Activated CD4-positive, alpha-beta T cell treated with anti-CD3 and anti-CD28 coated beads for 36 hours (primary cell): ENCODE data around the gene DGKG. TPM values are rescaled to one million over a fixed set of nuclear protein-coding genes. Genes with fewer than 3 reads are reported as not detected.

ENCODE experiments used
- ATAC-seq: fragments of 200-7000 bp; cut with Tn5 transposase; one replicate; pipeline ENCODE4 v1.10.0; 2021; ENCODE audit warnings: mild to moderate bottlenecking, moderate library complexity
- CTCF ChIA-PET: fragments of 350-600 bp; sonication (Branson Sonifier 250); formaldehyde crosslinking; loops from one replicate; lab custom pipeline; 2021; ENCODE audit warnings: antibody characterized with exemption; lab: Charles Lee
- POLR2A ChIA-PET: fragments of 350-600 bp; sonication (Branson Sonifier 250); formaldehyde crosslinking; loops from one replicate; lab custom pipeline; 2021; ENCODE audit warnings: antibody characterized with exemption, inconsistent platforms; lab: Charles Lee
- DNase-seq: peaks from one replicate; pipeline ENCODE4 v3.0.0-alpha.2; 2020
- H3K27ac Mint-ChIP-seq: one replicate; pipeline ENCODE4 v1.8.0; 2021; ENCODE audit warnings: mixed read lengths
- H3K27me3 Mint-ChIP-seq: one replicate; pipeline ENCODE4 v1.8.0; 2021; ENCODE audit warnings: mixed read lengths
- H3K36me3 Mint-ChIP-seq: one replicate; pipeline ENCODE4 v1.8.0; 2021; ENCODE audit warnings: low read depth, mixed read lengths
- H3K4me1 Mint-ChIP-seq: one replicate; pipeline ENCODE4 v1.8.0; 2021; ENCODE audit warnings: mixed read lengths
- H3K4me3 Mint-ChIP-seq: one replicate; pipeline ENCODE4 v1.8.0; 2021; ENCODE audit warnings: mild to moderate bottlenecking, moderate library complexity, mixed read lengths
- H3K9me3 Mint-ChIP-seq: one replicate; pipeline ENCODE4 v1.8.0; 2021; ENCODE audit warnings: low read depth, mixed read lengths
- intact Hi-C, 2 experiments: fragments of 100-400 bp; cut with DNase I in 1 of 2; cut with micrococcal nuclease in 1 of 2; formaldehyde crosslinking; loops; one replicate each; pipeline versions ENCODE4 v1.14.2 to v1.15.1; 2022 to 2024; cut with DNase I, micrococcal nuclease
- total RNA-seq, 2 experiments: library from RNA; stranded (reverse); gene quantifications; one replicate each; pipeline ENCODE4 v1.2.3, GENCODE V29; 2021

DGKG gene
- total RNA-seq, 2 experiments from 2014 or later: 0.71 to 1.3 TPM

DNA sequence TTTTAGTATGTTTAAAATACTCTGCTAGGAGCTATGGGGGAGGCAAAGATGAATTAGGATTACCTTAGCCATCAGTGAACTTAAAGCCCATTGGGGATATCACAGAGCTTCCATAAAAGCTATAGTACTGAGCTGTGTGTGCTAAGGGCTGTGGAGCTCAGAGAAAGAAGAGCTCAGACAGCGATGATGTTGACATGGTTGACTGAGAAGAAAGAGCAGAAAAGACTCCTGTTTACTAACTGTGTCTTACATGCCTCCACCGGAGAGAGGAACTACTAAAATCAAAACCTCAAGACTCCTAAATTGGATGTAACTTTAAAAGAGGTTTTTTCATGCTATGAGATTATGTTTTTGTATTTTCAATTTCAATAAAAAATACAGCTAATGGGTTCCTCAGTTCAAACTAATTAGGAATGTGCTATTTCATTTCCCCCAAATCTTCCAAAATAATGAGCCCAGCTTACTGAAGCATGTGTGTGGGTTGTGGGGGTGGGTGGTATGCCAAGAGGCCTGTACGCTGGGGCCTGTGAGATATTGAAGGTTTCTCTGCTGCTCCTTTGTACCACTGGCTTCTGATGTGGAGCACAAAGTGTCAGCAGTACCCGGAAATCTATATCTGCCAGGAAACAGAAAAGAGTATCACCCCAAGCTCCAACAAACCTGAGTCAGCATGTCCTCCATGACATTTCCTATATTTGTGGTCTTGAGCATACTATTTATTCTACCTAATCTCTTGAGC is 22.7 kb downstream of the DGKG start:
- H3K27me3 Mint-ChIP-seq: peaks cover 2% of the 10 kb centered on the region
- intact Hi-C loops: no loop called here
- CTCF ChIA-PET: interaction anchor here (0.7 to 1.5 kb wide), 5 partner anchors 15 to 356 kb away, joined by 3 to 4 read pairs (median 3); no protein-coding TSS in a partner anchor
- ATAC-seq: peak; percentile 64
- H3K4me1 Mint-ChIP-seq: peaks cover 13% of the 10 kb centered on the region
- H3K27ac Mint-ChIP-seq: peak overlapping the region; percentile 13
- peaks cover 3% of the 10 kb centered on the region for H3K9me3 Mint-ChIP-seq
- no peak overlapping the region for H3K4me3 Mint-ChIP-seq
- POLR2A ChIA-PET: no interaction called here
- H3K36me3 Mint-ChIP-seq: no peaks in the 10 kb centered on the region
- no peak for DNase-seq

- H3K9me3 Mint-ChIP-seq: no peaks in the 10 kb centered on the region
- no peak overlapping the region for H3K4me3 Mint-ChIP-seq
- DNase-seq (no peak), ATAC-seq (no peak)
- ChIA-PET CTCF (interaction anchor here (1.4 kb wide), 1 partner anchor 11 kb away, joined by 6 read pairs; no protein-coding TSS in a partner anchor), POLR2A (no interaction called here)
- peaks cover 12% of the 10 kb centered on the region for H3K27me3 Mint-ChIP-seq
- peaks cover 4% of the 10 kb centered on the region for H3K4me1 Mint-ChIP-seq
- H3K27ac Mint-ChIP-seq: no peak overlapping the region
- H3K36me3 Mint-ChIP-seq: no peaks in the 10 kb centered on the region
- intact Hi-C loops: no loop called here
Observed at GRCh38 chr3:186333256-186333655, 28.8 kb downstream of the DGKG start.

- Mint-ChIP-seq H3K4me1 (peaks cover 4% of the 10 kb centered on the region), H3K27ac (no peak overlapping the region), H3K27me3 (peaks cover 16% of the 10 kb centered on the region), H3K36me3 (no peaks in the 10 kb centered on the region), H3K9me3 (no peaks in the 10 kb centered on the region), H3K4me3 (no peak overlapping the region)
- intact Hi-C loops: no loop called here
- ATAC-seq (peak; percentile 65), DNase-seq (peak; percentile 32)
- CTCF ChIA-PET: interaction anchor here (1.0 kb wide), 1 partner anchor 22 kb away, joined by 3 read pairs; no protein-coding TSS in a partner anchor
- POLR2A ChIA-PET: no interaction called here
Observed at GRCh38 chr3:186330772-186331460, 31.1 kb downstream of the DGKG start.

DNA sequence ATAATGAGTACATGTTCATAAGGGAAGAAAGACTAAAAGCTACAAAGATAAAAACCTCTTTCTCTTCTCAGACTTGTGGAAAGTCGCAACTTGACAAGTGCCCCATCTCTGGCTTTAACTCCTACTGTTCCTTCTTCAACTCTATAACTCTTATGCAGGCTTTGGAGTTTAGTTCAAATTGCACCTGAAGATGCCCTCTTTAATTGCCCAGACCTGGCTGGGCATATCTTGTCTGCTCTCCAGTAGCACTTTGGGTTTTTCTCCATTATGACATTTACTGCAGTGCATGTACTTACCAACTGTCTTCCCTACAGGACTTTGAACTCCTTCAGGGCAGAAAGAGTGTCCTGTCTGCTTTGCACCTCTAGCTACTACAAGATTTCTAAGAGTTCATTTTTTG is 32.4 kb downstream of the DGKG start:
- Mint-ChIP-seq H3K27me3 (peaks cover 16% of the 10 kb centered on the region), H3K9me3 (no peaks in the 10 kb centered on the region), H3K4me3 (no peak overlapping the region), H3K27ac (no peak overlapping the region), H3K36me3 (no peaks in the 10 kb centered on the region), H3K4me1 (peaks cover 4% of the 10 kb centered on the region)
- POLR2A ChIA-PET: no interaction called here
- intact Hi-C loops: no loop called here
- CTCF ChIA-PET: no interaction called here
- ATAC-seq: no peak
- DNase-seq: no peak

DNA sequence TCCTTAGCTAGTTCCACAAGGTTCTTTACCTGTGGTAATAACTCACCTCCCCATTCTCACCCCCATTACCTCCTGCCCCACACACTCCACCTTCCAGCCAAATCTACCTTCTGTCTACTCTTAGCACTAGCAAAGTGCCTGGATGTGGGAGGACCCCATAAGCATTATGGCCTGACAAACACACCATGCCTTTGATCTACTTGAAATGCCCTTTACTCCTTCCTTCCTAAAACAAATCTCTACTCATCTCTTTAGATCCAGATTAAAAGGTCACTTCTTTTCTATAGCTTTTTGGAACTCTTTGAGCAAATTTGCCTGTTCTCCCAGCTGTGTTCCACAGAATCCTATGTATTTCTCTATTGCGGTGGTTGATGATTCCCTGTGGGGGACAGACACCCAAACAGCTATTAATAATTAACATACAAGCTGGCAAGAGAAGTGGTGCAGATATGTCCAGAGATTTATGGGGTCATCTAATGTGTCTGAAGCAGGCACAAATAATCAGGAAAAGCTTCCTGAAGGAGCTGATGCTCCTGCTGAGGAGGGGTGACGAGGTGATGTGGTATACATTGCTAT is 34.0 kb downstream of the DGKG start:
- H3K27ac Mint-ChIP-seq: no peak overlapping the region
- H3K9me3 Mint-ChIP-seq: no peaks in the 10 kb centered on the region
- ChIA-PET CTCF (interaction anchor here (0.7 kb wide), 1 partner anchor 209 kb away, joined by 3 read pairs; no protein-coding TSS in a partner anchor), POLR2A (no interaction called here)
- no peak overlapping the region for H3K4me3 Mint-ChIP-seq
- intact Hi-C loops: no loop called here
- no peak for ATAC-seq
- DNase-seq: no peak
- H3K36me3 Mint-ChIP-seq: no peaks in the 10 kb centered on the region
- peaks cover 4% of the 10 kb centered on the region for H3K4me1 Mint-ChIP-seq
- H3K27me3 Mint-ChIP-seq: peaks cover 12% of the 10 kb centered on the region

DNA sequence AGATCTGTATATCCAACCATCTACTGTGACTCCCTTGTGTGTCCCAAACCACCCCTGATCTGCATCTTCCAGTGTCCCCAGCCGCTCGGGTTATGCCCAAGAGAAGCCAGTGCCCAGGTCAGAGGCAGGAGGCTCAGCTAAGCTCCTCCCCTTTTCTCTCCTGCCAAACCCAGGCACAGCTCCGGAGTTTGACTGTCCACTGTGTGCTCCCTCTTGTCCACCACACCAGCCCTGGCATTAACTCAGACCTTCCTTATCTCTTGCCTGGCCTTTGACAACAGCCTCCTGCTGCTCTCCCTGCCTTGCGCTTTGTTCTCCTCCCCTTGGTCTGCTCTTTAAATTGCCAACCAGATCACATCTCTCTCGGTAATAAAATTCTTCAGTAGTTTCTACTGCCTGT is 39.3 kb downstream of the DGKG start:
- Mint-ChIP-seq H3K27ac (no peak overlapping the region), H3K4me3 (no peak overlapping the region), H3K36me3 (no peaks in the 10 kb centered on the region), H3K4me1 (no peaks in the 10 kb centered on the region), H3K9me3 (no peaks in the 10 kb centered on the region), H3K27me3 (peaks cover 10% of the 10 kb centered on the region)
- intact Hi-C loops: no loop called here
- POLR2A ChIA-PET: no interaction called here
- CTCF ChIA-PET: interaction anchor here (1.7 kb wide), 1 partner anchor 10 kb away, joined by 6 read pairs; no protein-coding TSS in a partner anchor
- DNase-seq: no peak
- no peak for ATAC-seq

DNA sequence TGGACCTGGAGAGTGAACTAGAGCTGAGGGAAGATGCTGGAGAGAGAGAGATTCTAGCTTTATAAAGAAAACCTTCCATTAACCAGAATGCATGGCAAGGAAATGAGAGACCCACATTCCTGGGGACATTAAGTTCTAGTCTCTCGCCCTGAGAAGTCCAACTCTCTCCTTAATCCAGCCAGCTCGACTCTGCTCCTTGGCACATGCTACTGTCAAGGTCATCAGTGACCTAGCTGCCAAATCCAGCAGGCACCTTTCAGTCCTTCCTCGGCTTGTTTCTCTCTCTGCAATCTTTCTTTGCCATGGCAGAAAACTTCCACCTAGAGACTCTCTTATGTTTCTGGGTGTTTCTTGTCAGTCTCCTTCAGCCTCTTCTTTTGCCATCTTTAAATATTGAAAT is 40.3 kb downstream of the DGKG start:
- Mint-ChIP-seq H3K36me3 (no peaks in the 10 kb centered on the region), H3K4me3 (no peak overlapping the region), H3K27ac (no peak overlapping the region), H3K4me1 (no peaks in the 10 kb centered on the region), H3K9me3 (no peaks in the 10 kb centered on the region), H3K27me3 (peaks cover 14% of the 10 kb centered on the region)
- intact Hi-C loops: no loop called here
- ChIA-PET POLR2A (no interaction called here), CTCF (interaction anchor here (1.7 kb wide), 1 partner anchor 11 kb away, joined by 6 read pairs; no protein-coding TSS in a partner anchor)
- ATAC-seq (no peak), DNase-seq (no peak)

DNA sequence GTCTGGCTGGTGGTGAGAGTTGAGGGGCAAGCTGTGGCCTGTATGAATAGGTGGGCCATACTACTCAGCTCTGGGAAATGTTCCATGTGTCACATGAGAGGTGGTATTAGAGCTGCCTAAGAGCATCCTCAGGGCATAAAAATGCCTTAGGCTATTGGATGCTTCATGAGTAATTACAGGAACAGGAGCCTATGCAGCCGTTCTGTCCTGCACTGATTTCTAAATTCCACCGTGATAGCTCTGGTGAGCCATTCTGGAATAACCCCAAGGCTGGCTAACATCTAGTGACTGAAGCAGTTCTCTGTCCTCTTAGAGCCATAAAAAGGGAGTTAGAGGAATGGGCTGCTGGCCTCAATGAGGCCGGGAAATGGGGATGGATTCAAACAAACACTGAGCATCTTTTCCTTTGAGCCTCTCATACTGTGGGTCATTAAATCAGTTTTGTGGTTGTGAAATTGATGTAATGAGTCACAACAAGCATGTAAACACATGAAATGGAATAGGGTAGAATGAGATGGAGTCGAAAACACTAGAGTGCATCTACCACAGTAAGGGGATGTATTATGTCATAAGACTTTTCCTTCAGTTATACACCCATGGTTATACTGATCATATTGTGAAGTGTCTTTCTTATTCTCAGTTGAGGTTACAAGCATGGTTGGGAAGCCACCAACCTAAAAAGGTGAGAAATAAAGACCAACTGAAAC is 41.0 kb downstream of the DGKG start:
- no peaks in the 10 kb centered on the region for H3K9me3 Mint-ChIP-seq
- peaks cover 14% of the 10 kb centered on the region for H3K27me3 Mint-ChIP-seq
- no peaks in the 10 kb centered on the region for H3K4me1 Mint-ChIP-seq
- intact Hi-C loops: no loop called here
- H3K36me3 Mint-ChIP-seq: no peaks in the 10 kb centered on the region
- ChIA-PET CTCF (no interaction called here), POLR2A (no interaction called here)
- no peak overlapping the region for H3K4me3 Mint-ChIP-seq
- ATAC-seq: peak; percentile 26
- DNase-seq: no peak
- H3K27ac Mint-ChIP-seq: no peak overlapping the region

DNA sequence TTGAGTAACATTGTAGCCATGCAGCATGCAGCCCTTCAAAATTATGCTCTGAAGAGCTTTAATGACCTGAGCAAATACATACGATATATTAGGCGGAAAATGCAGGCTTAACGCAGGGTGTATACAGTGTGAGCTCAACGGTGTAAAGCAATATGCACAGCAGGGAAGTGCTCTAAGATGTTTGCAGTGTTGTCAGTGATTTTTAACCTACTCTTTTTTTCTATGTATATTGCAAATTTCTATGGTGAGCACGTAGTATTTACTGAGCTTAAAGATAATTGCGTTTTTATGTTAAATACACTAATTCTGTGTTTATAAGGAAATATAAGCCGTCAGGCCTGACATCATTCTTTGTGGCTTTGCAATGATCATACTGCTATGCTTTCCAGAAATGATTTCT is 42.1 kb downstream of the DGKG start:
- Mint-ChIP-seq H3K4me1 (no peaks in the 10 kb centered on the region), H3K27me3 (peaks cover 14% of the 10 kb centered on the region), H3K36me3 (no peaks in the 10 kb centered on the region), H3K27ac (no peak overlapping the region), H3K4me3 (no peak overlapping the region), H3K9me3 (no peaks in the 10 kb centered on the region)
- no peak for ATAC-seq
- intact Hi-C loops: no loop called here
- ChIA-PET CTCF (interaction anchor here (1.2 kb wide), 1 partner anchor 220 kb away, joined by 3 read pairs; no protein-coding TSS in a partner anchor), POLR2A (no interaction called here)
- no peak for DNase-seq

- H3K27me3 Mint-ChIP-seq: peaks cover 14% of the 10 kb centered on the region
- CTCF ChIA-PET: interaction anchor here (0.5 kb wide), 1 partner anchor 843 kb away, joined by 3 read pairs; no protein-coding TSS in a partner anchor
- ATAC-seq (no peak), DNase-seq (no peak)
- H3K36me3 Mint-ChIP-seq: no peaks in the 10 kb centered on the region
- POLR2A ChIA-PET: no interaction called here
- H3K9me3 Mint-ChIP-seq: no peaks in the 10 kb centered on the region
- intact Hi-C loops: no loop called here
- H3K4me1 Mint-ChIP-seq: no peaks in the 10 kb centered on the region
- H3K27ac Mint-ChIP-seq: no peak overlapping the region
- H3K4me3 Mint-ChIP-seq: no peak overlapping the region
Observed at GRCh38 chr3:186318135-186318534, 43.9 kb downstream of the DGKG start.

DNA sequence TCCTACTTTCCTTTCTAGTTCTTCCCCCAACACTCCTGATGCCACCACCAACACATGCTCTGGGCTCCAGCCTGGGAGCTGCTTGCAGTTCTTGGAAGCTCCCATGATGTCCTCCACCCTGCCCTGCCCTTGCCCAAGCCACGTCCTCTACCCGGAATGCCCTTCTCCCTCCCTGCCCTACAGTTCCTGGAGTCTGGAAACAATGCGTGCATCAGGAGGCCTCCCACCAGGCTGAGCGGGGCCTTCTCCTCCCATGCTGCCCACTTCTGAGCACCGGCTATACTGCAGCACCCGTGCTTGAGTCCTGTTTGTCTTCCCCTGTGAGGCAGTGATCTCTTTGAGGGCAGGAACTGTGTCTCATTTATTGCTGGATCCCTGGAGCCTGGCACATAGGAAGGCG is 44.6 kb downstream of the DGKG start:
- intact Hi-C loops: no loop called here
- no peak overlapping the region for H3K4me3 Mint-ChIP-seq
- CTCF ChIA-PET: no interaction called here
- no peak overlapping the region for H3K27ac Mint-ChIP-seq
- no peak for ATAC-seq
- DNase-seq: no peak
- POLR2A ChIA-PET: no interaction called here
- H3K36me3 Mint-ChIP-seq: no peaks in the 10 kb centered on the region
- peaks cover 7% of the 10 kb centered on the region for H3K27me3 Mint-ChIP-seq
- no peaks in the 10 kb centered on the region for H3K9me3 Mint-ChIP-seq
- H3K4me1 Mint-ChIP-seq: no peaks in the 10 kb centered on the region
